Mucosa of stomach (tissue), 1 donor: ENCODE data around the gene INAFM2.

ENCODE experiments used
- H3K27me3 ChIP-seq: one replicate; pipeline ENCODE4 v1.7.0; 2013; ENCODE audit warnings: mild to moderate bottlenecking, low read length; ENCODE audit not compliant: control insufficient read depth, insufficient read depth
- H3K36me3 ChIP-seq: one replicate; pipeline ENCODE4 v1.7.0; 2013; ENCODE audit warnings: low read length; ENCODE audit not compliant: control insufficient read depth, insufficient read depth
- H3K4me1 ChIP-seq: one replicate; pipeline ENCODE4 v1.7.0; 2013; ENCODE audit warnings: mild to moderate bottlenecking, low read length; ENCODE audit not compliant: control insufficient read depth, insufficient read depth
- H3K4me3 ChIP-seq: one replicate; pipeline ENCODE4 v1.7.0; 2013; ENCODE audit warnings: low read length
- H3K9ac ChIP-seq: one replicate; pipeline ENCODE4 v1.7.0; 2013; ENCODE audit warnings: mild to moderate bottlenecking, low read length, moderate library complexity
- H3K9me3 ChIP-seq: one replicate; pipeline ENCODE4 v1.7.0; 2013; ENCODE audit warnings: mild to moderate bottlenecking, low read length, moderate library complexity; ENCODE audit not compliant: control insufficient read depth
- donor health status: Pancreatic carcinoma.

The INAFM2 gene

GRCh38 chr15:40327457-40327856 is 4.0 kb downstream of the INAFM2 start:
- no peaks in the 10 kb centered on the region for H3K36me3 ChIP-seq
- no peaks in the 10 kb centered on the region for H3K27me3 ChIP-seq
- peaks cover 24% of the 10 kb centered on the region for H3K4me1 ChIP-seq
- H3K9ac ChIP-seq: no peak overlapping the region
- H3K9me3 ChIP-seq: no peaks in the 10 kb centered on the region
- H3K4me3 ChIP-seq: no peak overlapping the region

- Histone ChIP-seq H3K36me3 (no peaks in the 10 kb centered on the region), H3K4me1 (peaks cover 17% of the 10 kb centered on the region), H3K4me3 (no peak overlapping the region), H3K9ac (no peak overlapping the region), H3K9me3 (no peaks in the 10 kb centered on the region), H3K27me3 (no peaks in the 10 kb centered on the region)
These were observed 4.7 kb downstream of the INAFM2 start for GRCh38 chr15:40328176-40328575.

DNA sequence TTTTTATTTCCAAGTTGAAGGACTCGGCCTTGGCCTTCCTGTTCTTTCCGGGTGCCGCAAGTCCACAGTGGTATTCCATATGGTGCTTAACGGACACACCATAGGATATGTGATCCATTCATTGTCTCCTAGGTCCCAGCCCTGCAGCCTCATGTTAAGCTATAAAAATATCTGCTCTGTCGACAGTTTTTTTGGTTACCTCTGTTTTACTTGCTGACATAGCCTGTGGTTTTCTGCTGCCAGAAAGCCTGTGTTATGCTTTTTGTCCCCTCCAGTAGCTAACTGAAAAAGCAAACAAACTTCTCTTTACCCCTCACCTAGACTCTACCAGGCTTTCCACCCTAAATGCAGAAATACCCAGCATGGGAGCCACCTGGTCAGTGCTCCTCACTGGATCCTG is 5.3 kb downstream of the INAFM2 start:
- no peaks in the 10 kb centered on the region for H3K9me3 ChIP-seq
- no peak overlapping the region for H3K4me3 ChIP-seq
- H3K4me1 ChIP-seq: peaks cover 19% of the 10 kb centered on the region

DNA sequence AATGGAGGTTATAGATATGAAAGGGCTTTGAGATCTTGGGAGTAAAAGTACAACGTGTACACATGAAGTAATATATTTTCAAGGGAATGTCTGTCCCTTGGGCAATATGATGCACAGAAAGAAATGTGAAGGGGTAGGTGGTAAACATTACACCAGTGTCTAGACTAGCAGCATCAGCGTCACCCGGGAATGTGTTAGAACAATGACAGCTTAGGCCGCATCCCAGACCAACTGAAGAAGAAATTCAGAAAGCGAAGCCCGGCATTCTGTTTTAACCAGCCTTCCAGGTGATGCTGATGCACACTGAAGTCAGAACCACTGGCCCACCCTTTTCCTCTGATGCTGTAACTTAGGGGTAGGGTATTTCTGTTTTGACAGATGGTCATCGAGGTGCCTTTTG is 6.3 kb downstream of the INAFM2 start:
- Histone ChIP-seq H3K4me1 (peaks cover 15% of the 10 kb centered on the region), H3K4me3 (no peak overlapping the region), H3K9me3 (no peaks in the 10 kb centered on the region), H3K36me3 (no peaks in the 10 kb centered on the region), H3K9ac (no peak overlapping the region), H3K27me3 (no peaks in the 10 kb centered on the region)

More for the DNA sequence above, 5.3 kb downstream of the INAFM2 start:
- Histone ChIP-seq H3K9ac (no peak overlapping the region), H3K27me3 (no peaks in the 10 kb centered on the region), H3K36me3 (no peaks in the 10 kb centered on the region)

- no peak overlapping the region for H3K4me3 ChIP-seq
- H3K4me1 ChIP-seq: peaks cover 9% of the 10 kb centered on the region
- no peak overlapping the region for H3K9ac ChIP-seq
- H3K27me3 ChIP-seq: no peaks in the 10 kb centered on the region
- no peaks in the 10 kb centered on the region for H3K36me3 ChIP-seq
- H3K9me3 ChIP-seq: no peaks in the 10 kb centered on the region
These were observed 6.9 kb downstream of the INAFM2 start for GRCh38 chr15:40330368-40330836.

DNA sequence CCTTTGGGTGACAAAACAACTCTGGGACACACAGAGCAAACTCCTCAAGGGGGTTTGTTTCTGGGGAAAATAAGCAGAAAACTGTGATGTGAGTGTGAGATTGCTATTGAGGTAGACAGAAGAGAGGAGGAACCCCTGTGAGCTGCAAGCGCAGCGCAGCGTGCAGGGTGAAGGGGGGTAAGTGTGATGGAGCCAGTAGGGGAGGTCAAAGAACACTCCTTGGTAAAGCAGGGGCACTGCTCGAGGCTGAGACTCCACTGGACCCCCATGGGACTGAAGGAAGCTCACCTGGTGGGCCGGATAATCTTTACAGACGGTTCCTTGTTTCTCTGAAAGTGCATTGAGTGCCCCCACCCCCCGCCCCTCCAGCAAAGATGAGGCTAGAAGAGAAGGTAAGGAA is 7.5 kb downstream of the INAFM2 start:
- no peak overlapping the region for H3K9ac ChIP-seq

DNA sequence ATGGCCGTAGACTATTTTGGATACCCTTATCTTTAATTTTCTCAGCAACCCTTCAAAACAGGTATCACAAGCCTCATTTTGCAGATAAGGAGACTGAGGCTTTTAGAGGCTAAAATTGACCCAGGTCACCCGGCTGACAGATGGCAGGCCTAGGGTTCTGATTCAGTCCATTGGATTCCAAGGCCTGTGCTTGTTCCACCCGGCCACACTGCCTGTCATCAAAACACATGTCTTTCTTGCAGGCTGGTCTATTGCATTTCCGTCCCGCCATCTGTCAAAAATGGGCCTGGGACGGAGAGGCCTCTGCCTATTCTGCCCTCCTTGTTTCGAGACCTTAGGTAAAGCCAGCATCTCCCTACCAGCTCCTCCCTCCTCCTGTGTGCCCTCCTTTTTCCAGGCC is 8.1 kb downstream of the INAFM2 start:
- no peak overlapping the region for H3K9ac ChIP-seq
- no peaks in the 10 kb centered on the region for H3K9me3 ChIP-seq
- H3K4me3 ChIP-seq: no peak overlapping the region
- peaks cover 4% of the 10 kb centered on the region for H3K4me1 ChIP-seq
- H3K36me3 ChIP-seq: no peaks in the 10 kb centered on the region
- no peaks in the 10 kb centered on the region for H3K27me3 ChIP-seq

More for the DNA sequence above, 7.5 kb downstream of the INAFM2 start:
- peaks cover 4% of the 10 kb centered on the region for H3K4me1 ChIP-seq
- no peak overlapping the region for H3K4me3 ChIP-seq
- H3K9me3 ChIP-seq: no peaks in the 10 kb centered on the region
- H3K36me3 ChIP-seq: no peaks in the 10 kb centered on the region
- H3K27me3 ChIP-seq: no peaks in the 10 kb centered on the region

- H3K27me3 ChIP-seq: no peaks in the 10 kb centered on the region
- peaks cover 4% of the 10 kb centered on the region for H3K4me1 ChIP-seq
- H3K9me3 ChIP-seq: no peaks in the 10 kb centered on the region
- no peak overlapping the region for H3K4me3 ChIP-seq
- no peaks in the 10 kb centered on the region for H3K36me3 ChIP-seq
- no peak overlapping the region for H3K9ac ChIP-seq
These were observed 8.8 kb downstream of the INAFM2 start for GRCh38 chr15:40332113-40332781.

DNA sequence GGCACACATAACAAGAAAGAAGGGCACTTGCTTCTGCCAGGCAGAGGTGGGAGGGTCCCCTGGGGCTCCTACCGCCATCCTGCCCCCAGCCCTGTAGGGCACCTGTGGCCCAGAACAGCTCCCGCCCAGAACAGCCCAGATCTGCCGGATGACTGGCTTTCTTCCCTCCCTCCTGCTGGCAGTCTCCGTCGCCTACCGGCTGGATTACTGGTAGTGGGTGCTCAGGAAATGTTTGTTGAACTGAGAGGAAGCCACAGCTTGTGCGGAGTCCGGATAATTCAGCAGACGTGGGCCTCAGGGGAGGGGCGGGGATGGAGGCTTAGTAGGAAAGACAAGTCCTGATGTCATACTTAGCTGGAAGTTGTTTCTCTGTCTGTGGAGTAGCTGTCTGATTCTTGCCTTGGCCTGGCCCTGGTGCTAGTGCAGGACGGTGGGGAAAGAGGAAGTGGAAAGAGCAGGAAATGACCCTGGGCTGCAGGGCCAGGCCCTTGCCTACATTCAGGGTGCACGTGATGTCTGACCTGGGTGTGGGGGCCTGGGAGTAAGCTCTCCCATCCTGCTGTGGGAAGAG is 10.5 kb downstream of the INAFM2 start:
- H3K4me1 ChIP-seq: peaks cover 21% of the 10 kb centered on the region
- no peak overlapping the region for H3K9ac ChIP-seq
- no peaks in the 10 kb centered on the region for H3K36me3 ChIP-seq
- no peaks in the 10 kb centered on the region for H3K9me3 ChIP-seq
- no peaks in the 10 kb centered on the region for H3K27me3 ChIP-seq
- no peak overlapping the region for H3K4me3 ChIP-seq

DNA sequence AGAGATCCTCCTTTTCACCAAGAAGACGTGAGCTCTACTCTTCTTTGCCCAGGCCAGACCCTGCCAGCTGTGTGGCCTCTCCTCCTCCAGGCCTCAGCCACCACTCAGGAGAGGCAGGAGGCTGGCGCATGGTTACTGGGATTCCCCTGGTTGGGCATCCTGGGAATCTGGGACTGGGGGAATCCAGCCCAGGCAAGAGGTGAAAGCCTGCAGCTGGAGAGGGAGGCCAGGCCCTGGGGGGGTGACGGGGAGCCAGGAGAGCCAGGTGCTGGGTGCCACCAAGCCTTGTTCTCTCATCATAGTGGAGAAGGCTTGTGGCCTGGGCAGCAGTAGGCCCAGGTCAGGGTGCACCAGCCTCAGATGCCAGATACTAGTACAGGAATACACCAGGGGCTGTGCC is 11.0 kb downstream of the INAFM2 start:
- H3K9me3 ChIP-seq: no peaks in the 10 kb centered on the region
- no peaks in the 10 kb centered on the region for H3K27me3 ChIP-seq
- H3K4me1 ChIP-seq: peaks cover 27% of the 10 kb centered on the region
- no peak overlapping the region for H3K4me3 ChIP-seq
- no peaks in the 10 kb centered on the region for H3K36me3 ChIP-seq
- no peak overlapping the region for H3K9ac ChIP-seq

DNA sequence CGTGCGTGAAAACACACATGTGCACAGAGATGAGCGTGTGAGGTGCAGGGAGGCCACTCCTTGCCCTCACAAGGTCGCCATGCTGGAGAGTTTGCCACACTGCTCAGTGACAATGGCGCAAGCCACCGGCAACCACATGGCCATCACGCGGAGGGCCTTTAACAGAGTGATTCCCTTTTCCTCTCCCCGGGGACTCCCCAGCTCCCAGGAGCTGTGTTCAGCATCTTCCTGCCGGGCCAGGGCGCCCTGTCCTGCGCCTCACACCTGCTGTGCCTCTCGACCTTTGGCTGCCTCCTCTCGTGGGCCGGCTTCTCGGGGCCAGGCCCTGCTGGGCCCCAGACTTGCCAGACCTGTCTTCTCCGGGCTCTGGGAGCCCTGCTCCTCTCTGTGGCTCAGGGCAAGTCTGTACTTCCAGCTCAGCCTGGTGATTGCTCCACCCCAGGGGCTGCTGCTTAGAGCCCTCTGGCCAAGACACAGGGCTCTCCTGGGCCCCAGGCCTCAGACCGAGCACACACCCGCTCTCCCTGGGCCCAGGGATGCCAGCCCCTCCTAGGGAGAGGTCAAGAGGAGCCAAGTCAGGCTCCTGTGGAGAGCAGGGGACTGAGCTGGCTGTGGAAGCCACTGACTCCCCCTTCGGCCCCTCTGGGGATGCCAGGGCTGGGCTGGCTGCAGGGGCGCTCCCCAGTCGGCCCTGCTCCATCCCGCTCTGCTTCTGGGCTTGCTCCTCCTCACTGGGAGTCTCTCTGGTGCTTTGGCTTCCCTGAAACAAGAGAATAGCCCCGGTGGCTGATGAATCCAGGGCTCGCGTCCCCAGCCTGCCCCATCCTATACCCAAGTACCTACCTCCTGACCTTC is 11.7 kb downstream of the INAFM2 start:
- Histone ChIP-seq H3K36me3 (no peaks in the 10 kb centered on the region), H3K27me3 (no peaks in the 10 kb centered on the region), H3K9ac (no peak overlapping the region), H3K4me1 (peaks cover 33% of the 10 kb centered on the region), H3K9me3 (no peaks in the 10 kb centered on the region), H3K4me3 (no peak overlapping the region)
